ENCODE data around the gene CTNNA3. TPM values are rescaled to one million over a fixed set of nuclear protein-coding genes. Genes with fewer than 3 reads are reported as not detected.

Gene CTNNA3
- total and polyA plus RNA-seq, 2 donors (not counting 3 experiments of a cell fraction or from before 2014, with no cell fraction given): not detected

GRCh38 chr10:66148312-66148711 lies 1547.7 kb downstream of the CTNNA3 start:
- Histone ChIP-seq H2AFZ (ENCODE audit: low read depth, low read length) (no peak overlapping the region), H3K9me1 (replicated peaks; ENCODE audit: control insufficient read depth, extremely low read depth, insufficient read depth, low read length) (no peaks in the 10 kb centered on the region), H3K27ac (ENCODE audit: insufficient read depth, low read depth, low read length) (no peak overlapping the region), H3K79me2 (ENCODE audit: control insufficient read depth, insufficient read depth, low read length) (no peaks in the 10 kb centered on the region), H3K4me1 (ENCODE audit: control insufficient read depth, extremely low read depth, insufficient read depth, low read length) (no peaks in the 10 kb centered on the region), H3K27me3 (ENCODE audit: control insufficient read depth in 2 of 2, insufficient read depth in 2 of 2, low read length in 2 of 2) (no peaks in the 10 kb centered on the region), H3K9me3 (replicated peaks; ENCODE audit: control insufficient read depth, insufficient read depth, low read length) (no peaks in the 10 kb centered on the region), H4K20me1 (replicated peaks; ENCODE audit: control insufficient read depth, extremely low read depth, insufficient read depth, low read length) (no peaks in the 10 kb centered on the region), H3K4me2 (ENCODE audit: insufficient read depth, low read length) (no peak overlapping the region), H3K9ac (replicated peaks; ENCODE audit: extremely low read depth, insufficient read depth, low read length) (no peak overlapping the region), H3K36me3 (ENCODE audit: control insufficient read depth in 2 of 2, extremely low read depth in 1 of 2, insufficient read depth in 2 of 2, low read length in 2 of 2) (no peaks in the 10 kb centered on the region), H3K4me3 (replicated peaks in 1 of 3; ENCODE audit: insufficient read depth in 1 of 3, low read depth in 1 of 3, low read length in 3 of 3) (no peak overlapping the region)
- FAIRE-seq (no peak), DNase-seq (ENCODE audit: low read depth, low spot score) (no peak)
- no peak for TF ChIP-seq GATA2 (IDR thresholded peaks at IDR 0.05; ENCODE audit: insufficient read depth, insufficient read length, low read depth, low read length)
- no peak for TF ChIP-seq JUN (IDR thresholded peaks at IDR 0.05; ENCODE audit: borderline replicate concordance, insufficient read depth, insufficient read length, low read depth)
- no peak for TF ChIP-seq MYC (IDR thresholded peaks at IDR 0.05; ENCODE audit: low read depth, low read length)
- no peak for TF ChIP-seq POLR2AphosphoS5 (IDR thresholded peaks at IDR 0.05; ENCODE audit: insufficient read depth, low read depth, low read length)
- TF ChIP-seq EZH2 (IDR thresholded peaks at IDR 0.05; ENCODE audit: borderline replicate concordance, low read depth, low read length, severe bottlenecking): no peak
- TF ChIP-seq FOS (IDR thresholded peaks at IDR 0.05; ENCODE audit: borderline replicate concordance, insufficient read depth, low read length): no peak
- BruUV-seq (replicated peaks): no TSS peak
- POLR2A ChIA-PET: no interaction called here
- dilution Hi-C loops (cut with MboI; ENCODE audit: extremely low pct_ligation_motif_present, low sequenced_read_pairs): no loop called here
- CTCF ChIA-PET: no interaction called here
- intact Hi-C loops (cut with micrococcal nuclease): no loop called here

DNA sequence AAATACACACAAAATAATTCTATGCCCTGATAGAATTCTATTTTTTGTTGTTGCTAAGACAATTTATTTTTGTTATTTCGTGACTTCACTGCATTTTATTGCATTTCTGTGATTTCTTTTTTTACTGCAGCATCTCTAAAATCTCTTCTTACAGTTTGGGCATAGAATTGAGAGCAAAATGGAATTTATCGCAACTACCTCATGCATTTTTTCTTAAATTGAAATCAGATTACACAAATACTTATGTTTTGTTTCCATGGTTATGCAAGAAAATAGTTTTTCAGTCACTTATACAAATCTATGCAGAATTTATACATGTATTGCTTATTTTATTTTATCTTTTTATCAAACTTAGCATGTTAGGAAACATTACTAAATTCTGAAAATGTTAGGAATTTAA lies 1552.0 kb downstream of the CTNNA3 start:
- Histone ChIP-seq H2AFZ (ENCODE audit: low read depth, low read length) (no peak overlapping the region), H3K9me1 (replicated peaks; ENCODE audit: control insufficient read depth, extremely low read depth, insufficient read depth, low read length) (no peaks in the 10 kb centered on the region), H3K4me1 (ENCODE audit: control insufficient read depth, extremely low read depth, insufficient read depth, low read length) (no peaks in the 10 kb centered on the region), H3K36me3 (ENCODE audit: control insufficient read depth in 2 of 2, extremely low read depth in 1 of 2, insufficient read depth in 2 of 2, low read length in 2 of 2) (no peaks in the 10 kb centered on the region), H3K9ac (replicated peaks; ENCODE audit: extremely low read depth, insufficient read depth, low read length) (no peak overlapping the region), H3K27ac (ENCODE audit: insufficient read depth, low read depth, low read length) (no peak overlapping the region), H3K27me3 (ENCODE audit: control insufficient read depth in 2 of 2, insufficient read depth in 2 of 2, low read length in 2 of 2) (no peaks in the 10 kb centered on the region), H3K79me2 (ENCODE audit: control insufficient read depth, insufficient read depth, low read length) (no peaks in the 10 kb centered on the region), H4K20me1 (replicated peaks; ENCODE audit: control insufficient read depth, extremely low read depth, insufficient read depth, low read length) (no peaks in the 10 kb centered on the region), H3K9me3 (replicated peaks; ENCODE audit: control insufficient read depth, insufficient read depth, low read length) (no peaks in the 10 kb centered on the region), H3K4me3 (replicated peaks in 1 of 3; ENCODE audit: insufficient read depth in 1 of 3, low read depth in 1 of 3, low read length in 3 of 3) (no peak overlapping the region), H3K4me2 (ENCODE audit: insufficient read depth, low read length) (no peak overlapping the region)
- CTCF ChIA-PET: interaction anchor here (0.6 kb wide), 1 partner anchor 853 kb away, joined by 3 read pairs; no protein-coding TSS in a partner anchor
- POLR2A ChIA-PET: no interaction called here
- DNase-seq (ENCODE audit: low read depth, low spot score): no peak
- intact Hi-C loops (cut with micrococcal nuclease): no loop called here
- BruUV-seq (replicated peaks): no TSS peak
- no peak for FAIRE-seq
- dilution Hi-C loops (cut with MboI; ENCODE audit: extremely low pct_ligation_motif_present, low sequenced_read_pairs): no loop called here
- TF ChIP-seq POLR2A (IDR thresholded peaks at IDR 0.05; ENCODE audit: low read depth, low read length): no peak
- no peak for TF ChIP-seq GATA2 (IDR thresholded peaks at IDR 0.05; ENCODE audit: insufficient read depth, insufficient read length, low read depth, low read length)
- TF ChIP-seq JUN (IDR thresholded peaks at IDR 0.05; ENCODE audit: borderline replicate concordance, insufficient read depth, insufficient read length, low read depth): no peak
- no peak for TF ChIP-seq EZH2 (IDR thresholded peaks at IDR 0.05; ENCODE audit: borderline replicate concordance, low read depth, low read length, severe bottlenecking)
- no peak for TF ChIP-seq MAX (IDR thresholded peaks at IDR 0.05; ENCODE audit: insufficient read depth, insufficient read length)
- TF ChIP-seq, protein P1, sequence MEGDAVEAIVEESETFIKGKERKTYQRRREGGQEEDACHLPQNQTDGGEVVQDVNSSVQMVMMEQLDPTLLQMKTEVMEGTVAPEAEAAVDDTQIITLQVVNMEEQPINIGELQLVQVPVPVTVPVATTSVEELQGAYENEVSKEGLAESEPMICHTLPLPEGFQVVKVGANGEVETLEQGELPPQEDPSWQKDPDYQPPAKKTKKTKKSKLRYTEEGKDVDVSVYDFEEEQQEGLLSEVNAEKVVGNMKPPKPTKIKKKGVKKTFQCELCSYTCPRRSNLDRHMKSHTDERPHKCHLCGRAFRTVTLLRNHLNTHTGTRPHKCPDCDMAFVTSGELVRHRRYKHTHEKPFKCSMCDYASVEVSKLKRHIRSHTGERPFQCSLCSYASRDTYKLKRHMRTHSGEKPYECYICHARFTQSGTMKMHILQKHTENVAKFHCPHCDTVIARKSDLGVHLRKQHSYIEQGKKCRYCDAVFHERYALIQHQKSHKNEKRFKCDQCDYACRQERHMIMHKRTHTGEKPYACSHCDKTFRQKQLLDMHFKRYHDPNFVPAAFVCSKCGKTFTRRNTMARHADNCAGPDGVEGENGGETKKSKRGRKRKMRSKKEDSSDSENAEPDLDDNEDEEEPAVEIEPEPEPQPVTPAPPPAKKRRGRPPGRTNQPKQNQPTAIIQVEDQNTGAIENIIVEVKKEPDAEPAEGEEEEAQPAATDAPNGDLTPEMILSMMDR (IDR thresholded peaks at IDR 0.05; ENCODE audit: extremely low read depth in 1 of 2, insufficient read depth in 1 of 2, low read depth in 1 of 2, low read length in 2 of 2): no peak
- TF ChIP-seq POLR2AphosphoS5 (IDR thresholded peaks at IDR 0.05; ENCODE audit: insufficient read depth, low read depth, low read length): no peak
- no peak for TF ChIP-seq FOS (IDR thresholded peaks at IDR 0.05; ENCODE audit: borderline replicate concordance, insufficient read depth, low read length)
- TF ChIP-seq MYC (IDR thresholded peaks at IDR 0.05; ENCODE audit: low read depth, low read length): no peak
